ENCODE data around the gene PTHLH. TPM values are rescaled to one million over a fixed set of nuclear protein-coding genes. Genes with fewer than 3 reads are reported as not detected.

PTHLH gene
- total RNA-seq, 1 donor from 2014 or later: 3.7 TPM

DNA sequence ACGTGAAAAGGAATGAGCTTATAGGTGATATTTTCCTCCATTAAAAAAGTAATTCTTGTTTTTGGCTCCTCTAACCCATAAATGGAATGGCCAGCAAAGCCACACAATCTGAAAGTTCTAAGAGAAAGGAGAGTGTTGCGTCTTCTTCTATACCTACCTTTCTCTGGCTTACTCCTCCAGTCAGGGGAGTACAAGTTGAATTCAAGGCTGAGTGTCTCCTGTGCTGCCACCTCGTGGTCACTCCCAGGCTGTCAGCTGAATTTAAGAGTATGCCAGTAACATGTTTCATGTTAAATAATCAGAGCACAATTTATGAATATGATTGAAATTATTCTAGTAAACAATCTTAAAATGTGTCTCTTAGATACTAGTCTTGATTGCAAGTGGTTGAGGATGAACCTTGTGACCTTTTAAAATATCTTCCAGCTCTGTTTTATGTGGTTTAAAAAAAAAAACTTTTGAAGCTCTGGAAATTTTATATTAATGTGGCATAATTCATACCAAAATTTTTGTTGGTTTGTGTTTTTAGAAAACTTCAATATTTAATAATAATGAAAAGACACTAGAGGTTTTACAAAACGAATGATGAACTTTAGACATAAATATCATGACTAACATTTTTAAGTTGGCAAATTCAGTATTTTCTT lies 31.7 kb downstream of the PTHLH start:
- peak; percentile 69 for DNase-seq
- no peaks in the 10 kb centered on the region for H3K4me1 ChIP-seq
- no peaks in the 10 kb centered on the region for H3K9me3 ChIP-seq (replicated peaks)
- TF ChIP-seq CTCF (IDR thresholded peaks at IDR 0.05; ENCODE audit: borderline replicate concordance): peak; percentile 89
- no peaks in the 10 kb centered on the region for H3K27me3 ChIP-seq (ENCODE audit: low read depth)
- no peaks in the 10 kb centered on the region for H3K36me3 ChIP-seq
- H3K27ac ChIP-seq (replicated peaks): no peak overlapping the region
- H3K4me3 ChIP-seq: no peak overlapping the region
- intact Hi-C loops (cut with micrococcal nuclease): loop anchor here (10.0 kb wide), 1 partner anchor 206 kb away; no protein-coding TSS in a partner anchor

GRCh38 chr12:27940245-27940644 lies 32.3 kb downstream of the PTHLH start:
- Histone ChIP-seq H3K9me3 (replicated peaks) (no peaks in the 10 kb centered on the region), H3K4me3 (no peak overlapping the region), H3K4me1 (no peaks in the 10 kb centered on the region), H3K27ac (replicated peaks) (no peak overlapping the region), H3K36me3 (no peaks in the 10 kb centered on the region), H3K27me3 (ENCODE audit: low read depth) (no peaks in the 10 kb centered on the region)
- intact Hi-C loops (cut with micrococcal nuclease): loop anchor here (10.0 kb wide), 1 partner anchor 205 kb away; no protein-coding TSS in a partner anchor
- TF ChIP-seq CTCF (IDR thresholded peaks at IDR 0.05; ENCODE audit: borderline replicate concordance): no peak
- DNase-seq: no peak

DNA sequence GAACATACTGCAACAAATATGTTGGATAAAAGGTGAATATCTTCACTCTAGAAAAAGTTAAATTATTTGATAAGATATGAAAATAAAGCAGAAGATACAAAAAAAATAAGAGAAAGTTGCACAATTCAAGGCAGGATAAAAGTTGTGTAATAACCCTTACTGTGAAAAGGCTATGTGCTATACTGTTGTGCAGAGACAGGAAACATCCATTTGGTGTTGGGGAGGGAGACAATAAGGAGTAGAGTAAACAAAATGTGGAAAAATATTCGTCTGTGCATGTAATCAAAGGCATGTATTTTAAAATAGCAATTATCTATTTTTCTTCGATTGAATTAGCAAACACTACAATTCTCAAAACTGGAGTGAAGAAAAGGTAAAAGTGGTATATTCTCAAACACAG lies 34.8 kb downstream of the PTHLH start:
- no peak for TF ChIP-seq CTCF (IDR thresholded peaks at IDR 0.05; ENCODE audit: borderline replicate concordance)
- intact Hi-C loops (cut with micrococcal nuclease): no loop called here
- H3K4me3 ChIP-seq: no peak overlapping the region
- H3K36me3 ChIP-seq: no peaks in the 10 kb centered on the region
- no peaks in the 10 kb centered on the region for H3K4me1 ChIP-seq
- H3K27ac ChIP-seq (replicated peaks): no peak overlapping the region
- H3K9me3 ChIP-seq (replicated peaks): no peaks in the 10 kb centered on the region
- no peak for DNase-seq
- no peaks in the 10 kb centered on the region for H3K27me3 ChIP-seq (ENCODE audit: low read depth)

DNA sequence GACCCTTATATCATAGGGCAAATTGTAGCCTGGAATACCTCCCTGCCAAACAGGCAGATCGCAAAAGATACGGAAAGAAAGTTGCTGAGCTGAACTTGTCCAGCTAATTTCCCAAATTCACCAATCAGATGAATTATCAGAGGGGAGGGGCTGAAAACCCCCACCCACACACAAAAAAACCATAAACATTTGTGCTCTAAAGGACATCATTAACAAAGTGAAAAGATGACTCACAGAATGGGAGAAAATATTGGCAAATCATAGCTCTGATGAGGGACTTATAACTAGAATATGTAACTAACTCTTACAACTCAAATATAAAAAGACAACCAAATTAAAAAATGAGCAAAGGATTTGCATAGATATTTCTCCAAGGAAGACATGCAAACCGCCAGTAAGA lies 36.3 kb downstream of the PTHLH start:
- Histone ChIP-seq H3K27me3 (ENCODE audit: low read depth) (no peaks in the 10 kb centered on the region), H3K27ac (replicated peaks) (no peak overlapping the region), H3K9me3 (replicated peaks) (no peaks in the 10 kb centered on the region), H3K4me3 (no peak overlapping the region), H3K4me1 (no peaks in the 10 kb centered on the region), H3K36me3 (no peaks in the 10 kb centered on the region)
- no peak for DNase-seq
- intact Hi-C loops (cut with micrococcal nuclease): no loop called here
- no peak for TF ChIP-seq CTCF (IDR thresholded peaks at IDR 0.05; ENCODE audit: borderline replicate concordance)

DNA sequence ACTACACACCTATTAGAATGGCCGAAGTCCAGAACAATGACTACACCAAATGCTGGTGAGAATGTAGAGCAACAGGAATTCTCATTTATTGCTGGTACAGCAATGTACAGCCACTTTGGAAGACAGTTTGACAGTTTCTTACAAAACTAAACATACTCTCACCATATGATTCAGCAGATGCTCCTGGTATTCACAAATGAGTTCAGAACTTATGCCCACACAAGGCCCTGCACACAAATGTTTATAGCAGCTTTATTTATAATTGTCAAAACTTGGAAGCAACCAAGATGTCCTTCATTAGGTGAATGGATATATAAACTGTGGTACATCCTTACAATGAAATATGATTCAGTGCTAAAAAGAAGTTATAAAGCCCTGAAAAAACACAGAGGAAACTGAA lies 38.3 kb downstream of the PTHLH start:
- no peaks in the 10 kb centered on the region for H3K4me1 ChIP-seq
- H3K27ac ChIP-seq (replicated peaks): no peak overlapping the region
- no peaks in the 10 kb centered on the region for H3K9me3 ChIP-seq (replicated peaks)
- no peaks in the 10 kb centered on the region for H3K36me3 ChIP-seq
- intact Hi-C loops (cut with micrococcal nuclease): no loop called here
- DNase-seq: no peak
- no peak for TF ChIP-seq CTCF (IDR thresholded peaks at IDR 0.05; ENCODE audit: borderline replicate concordance)
- no peak overlapping the region for H3K4me3 ChIP-seq
- H3K27me3 ChIP-seq (ENCODE audit: low read depth): no peaks in the 10 kb centered on the region
